Midbrain (tissue), 1 donor: Measurements from ENCODE around the gene TTYH2.

Experiments used
- DNase-seq: peaks from one replicate; lab custom pipeline; 2025; lab: John Stamatoyannopoulos, UW

Gene TTYH2

GRCh38 chr17:74196541-74197317 lies 16.6 kb upstream of the TTYH2 start:
- no peak for DNase-seq

DNA sequence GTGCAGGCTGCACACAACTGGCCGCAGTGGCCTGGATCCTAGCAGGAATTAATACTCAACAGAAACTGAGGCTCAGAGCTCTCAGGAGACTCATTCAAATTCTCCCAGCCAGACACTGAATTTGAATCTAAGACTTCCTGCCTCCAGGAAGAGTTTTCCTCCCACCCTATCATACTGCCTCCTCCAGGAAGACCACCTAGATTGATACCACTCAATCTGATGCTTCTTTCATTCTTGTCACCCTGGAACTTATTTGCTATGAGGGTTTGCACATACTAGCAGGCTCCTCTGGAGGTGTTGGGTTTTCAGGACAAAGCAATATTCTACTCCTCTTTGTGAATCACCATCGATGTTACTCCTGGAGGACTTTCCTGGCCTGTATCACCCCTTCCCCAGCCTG lies 15.6 kb upstream of the TTYH2 start:
- no peak for DNase-seq

GRCh38 chr17:74198694-74199093 lies 14.7 kb upstream of the TTYH2 start:
- no peak for DNase-seq

DNA sequence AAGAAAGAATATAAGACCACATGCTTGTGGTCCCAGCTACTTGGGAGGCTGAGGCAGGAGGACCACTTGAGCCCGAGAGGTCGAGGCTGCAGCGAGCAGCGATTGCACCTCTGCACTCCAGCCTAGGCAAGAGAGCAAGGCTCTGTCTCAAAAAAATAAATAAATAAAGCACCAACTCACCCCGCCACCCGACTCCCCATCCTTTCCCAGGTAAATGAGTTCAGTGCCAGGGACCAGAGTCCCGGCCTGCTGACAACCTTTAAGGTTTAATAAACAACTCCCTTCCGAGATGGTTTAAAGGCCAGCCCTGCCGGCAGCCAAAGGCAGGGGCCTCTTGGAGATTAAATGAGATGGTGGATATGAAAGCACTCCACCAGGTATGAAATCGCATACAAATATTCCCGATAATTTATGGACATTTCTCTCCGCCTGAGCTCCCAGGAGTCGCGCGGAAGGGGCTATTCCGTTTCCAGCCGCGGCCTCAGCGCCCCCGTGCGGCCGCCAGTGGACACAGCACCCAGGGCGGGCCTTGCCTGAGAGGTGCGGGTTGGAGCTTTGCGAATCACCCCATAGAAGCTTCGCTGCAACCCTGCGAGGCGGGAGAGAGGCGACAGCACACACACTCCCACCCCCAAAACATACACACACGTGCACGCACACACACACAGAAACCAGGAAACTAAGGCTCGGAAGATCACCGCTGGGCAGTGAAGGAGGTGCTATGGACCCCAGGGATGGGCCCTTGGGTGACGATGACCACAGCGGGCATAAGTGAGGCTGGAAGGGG lies 13.9 kb upstream of the TTYH2 start:
- peak; percentile 66 for DNase-seq

DNA sequence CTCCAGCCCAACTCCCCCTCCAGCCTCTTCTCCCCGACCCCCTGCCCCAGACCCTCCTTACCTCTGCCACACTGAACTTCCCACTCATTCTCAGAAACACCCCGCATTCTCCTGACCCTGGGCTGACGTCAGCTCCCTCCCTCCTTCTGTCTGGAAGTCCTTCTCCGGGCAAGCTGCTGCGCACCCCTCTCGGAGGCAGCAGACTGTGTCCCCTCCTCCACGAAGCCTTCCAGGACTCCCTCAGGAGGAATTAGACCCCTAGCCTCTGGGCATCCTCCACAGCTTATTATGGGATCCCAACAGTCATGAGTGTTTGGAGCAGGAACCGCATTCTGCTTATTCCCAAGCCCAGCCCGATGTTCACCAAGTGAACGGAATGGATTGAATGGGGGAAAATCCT lies 13.3 kb upstream of the TTYH2 start:
- no peak for DNase-seq

DNA sequence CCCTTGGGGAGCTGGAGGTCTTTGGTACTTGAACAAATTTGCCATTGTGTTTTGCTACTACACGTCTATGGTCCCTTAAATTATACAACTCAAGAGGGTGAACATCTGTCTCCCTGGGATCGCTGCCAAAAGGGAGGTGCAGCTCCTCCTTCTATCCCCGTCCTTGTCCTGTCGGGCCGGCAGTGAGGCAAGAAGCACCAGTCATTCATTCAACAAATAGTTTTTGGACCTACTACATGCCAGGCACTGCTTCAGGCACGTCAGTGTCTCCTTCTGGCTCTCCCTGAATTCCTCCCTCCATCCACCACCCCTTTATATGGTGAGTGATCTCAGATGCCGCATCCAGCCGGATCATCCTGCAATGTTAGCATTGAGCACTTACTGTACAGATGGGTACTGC lies 12.1 kb upstream of the TTYH2 start:
- no peak for DNase-seq

- DNase-seq: no peak
Measured at GRCh38 chr17:74201948-74202347, 11.4 kb upstream of the TTYH2 start.

GRCh38 chr17:74202938-74203337 lies 10.4 kb upstream of the TTYH2 start:
- DNase-seq: no peak

DNA sequence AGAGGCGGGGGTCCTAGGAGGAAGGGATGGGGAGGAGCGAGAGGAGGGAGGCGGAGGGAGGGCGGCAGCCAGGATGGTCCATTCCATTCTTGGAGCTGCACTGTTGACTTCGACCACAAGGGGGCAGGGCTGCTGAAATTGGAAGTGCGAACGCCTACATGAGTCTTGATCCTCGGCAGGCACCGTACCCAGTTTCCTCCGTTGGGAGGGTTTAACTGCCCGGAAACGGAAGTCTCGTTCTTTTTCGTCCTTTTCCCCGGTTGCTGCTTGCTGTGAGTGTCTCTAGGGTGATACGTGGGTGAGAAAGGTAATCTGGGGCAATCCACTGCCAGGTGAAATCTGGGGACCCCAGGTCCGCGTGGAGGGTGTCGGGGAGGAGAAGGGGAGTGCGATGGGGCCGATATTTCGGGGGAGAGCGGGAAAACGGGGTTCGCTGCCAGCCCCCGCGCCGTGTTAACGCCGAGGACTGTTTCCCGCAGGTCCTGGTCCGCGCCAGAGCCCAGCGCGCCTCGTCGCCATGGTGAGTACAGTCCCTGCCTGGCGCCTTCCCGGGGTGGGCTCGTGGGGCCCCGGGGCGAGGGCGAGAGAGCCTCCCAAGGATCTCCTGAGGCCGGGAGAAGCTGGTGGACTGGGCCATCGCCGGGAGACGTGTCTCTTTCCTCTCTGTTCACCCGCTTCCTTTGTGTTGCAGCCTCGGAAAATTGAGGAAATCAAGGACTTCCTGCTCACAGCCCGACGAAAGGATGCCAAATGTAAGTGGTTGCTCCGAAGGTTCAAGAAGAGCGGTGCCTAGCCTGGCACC lies 9.7 kb upstream of the TTYH2 start, which contains the start of gene RPL38:
Gene RPL38 (plus strand): TSS at position 240 of the 802 bp plus-strand sequence. CDS start 278 bp downstream, at position 518.
- DNase-seq: peak; percentile 96

DNA sequence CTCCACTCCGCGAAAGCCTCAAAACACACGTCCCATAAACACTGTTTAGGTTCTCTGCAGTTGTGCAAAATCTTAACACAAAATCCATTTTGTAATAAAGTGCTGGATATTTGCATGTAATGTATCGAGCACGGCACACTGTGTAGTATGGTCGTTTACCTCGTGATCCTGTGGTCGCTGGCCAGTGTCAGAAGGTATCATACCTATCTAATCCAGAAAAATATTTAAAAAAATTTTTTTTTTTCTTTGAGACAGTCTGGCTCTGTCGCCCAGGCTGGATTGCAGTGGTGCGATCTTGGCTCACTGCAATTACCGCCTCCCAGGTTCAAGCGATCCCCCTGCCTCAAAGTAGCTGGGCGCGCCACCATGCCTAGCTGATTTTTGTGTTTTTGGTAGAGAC lies 8.9 kb upstream of the TTYH2 start:
- DNase-seq: no peak

GRCh38 chr17:74205274-74205673 lies 8.1 kb upstream of the TTYH2 start:
- no peak for DNase-seq

- peak; percentile 20 for DNase-seq
Measured at GRCh38 chr17:74206332-74206818, 7.0 kb upstream of the TTYH2 start.

GRCh38 chr17:74210191-74211140 lies 2.9 kb upstream of the TTYH2 start:
- peak; percentile 84 for DNase-seq

DNA sequence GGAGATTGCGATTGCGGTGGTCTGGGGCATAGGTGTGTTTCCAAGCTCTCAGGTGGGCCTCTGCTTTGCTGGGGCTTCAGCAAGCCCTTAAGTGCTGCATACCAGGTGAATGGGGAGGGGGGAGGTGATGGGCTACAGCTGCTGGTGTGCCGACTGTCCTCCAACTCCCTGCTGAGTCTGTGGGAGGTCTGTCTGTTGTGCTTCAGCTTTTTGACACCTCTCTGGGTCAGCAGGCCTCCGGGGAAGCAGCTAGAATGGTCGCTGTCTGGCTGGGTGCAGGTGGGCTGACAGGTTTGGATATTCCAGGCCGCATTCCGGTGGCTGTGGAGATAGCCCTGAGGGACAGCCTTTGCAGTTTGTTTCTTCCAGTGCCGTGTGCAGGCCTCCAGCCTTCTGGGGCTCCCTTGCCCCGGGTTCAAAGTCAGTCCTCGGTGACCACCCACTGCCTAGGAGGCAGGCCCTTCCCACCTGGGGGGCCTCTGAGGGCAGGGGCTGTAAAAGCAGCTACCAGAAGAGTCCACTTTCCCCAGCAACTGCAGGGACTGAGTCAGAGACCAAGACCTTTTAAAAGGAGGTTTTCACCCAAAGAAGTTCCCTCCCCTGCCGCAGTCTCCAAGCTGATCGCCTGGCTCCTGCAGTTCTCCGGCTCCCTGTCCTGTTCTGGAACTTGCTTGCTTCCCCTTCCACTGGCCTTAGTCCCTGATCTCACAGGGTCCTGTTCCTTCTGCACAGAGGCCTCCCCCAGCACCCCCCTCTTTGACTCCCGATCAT lies 2.0 kb upstream of the TTYH2 start:
- DNase-seq: no peak

DNA sequence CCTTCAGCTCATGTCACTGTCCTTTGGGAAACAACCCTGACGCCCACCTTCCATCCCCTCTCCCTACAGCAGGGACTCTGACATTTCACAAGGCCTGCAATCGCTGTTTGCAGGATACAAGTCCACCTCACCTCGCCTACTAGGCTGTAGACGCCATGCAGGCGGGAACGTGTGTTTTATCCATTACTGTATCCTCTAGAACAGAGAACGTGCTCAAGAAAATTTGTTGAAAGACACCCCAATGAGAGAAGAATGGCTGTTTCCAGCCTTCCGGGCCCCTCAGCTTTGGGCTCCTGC lies 1.5 kb upstream of the TTYH2 start:
- peak; percentile 53 for DNase-seq

- peak; percentile 56 for DNase-seq
Measured at GRCh38 chr17:74212209-74212912, 1.0 kb upstream of the TTYH2 start.

- peak; percentile 58 for DNase-seq
Measured at GRCh38 chr17:74213861-74214391, 555 bp downstream of the TTYH2 start.

DNA sequence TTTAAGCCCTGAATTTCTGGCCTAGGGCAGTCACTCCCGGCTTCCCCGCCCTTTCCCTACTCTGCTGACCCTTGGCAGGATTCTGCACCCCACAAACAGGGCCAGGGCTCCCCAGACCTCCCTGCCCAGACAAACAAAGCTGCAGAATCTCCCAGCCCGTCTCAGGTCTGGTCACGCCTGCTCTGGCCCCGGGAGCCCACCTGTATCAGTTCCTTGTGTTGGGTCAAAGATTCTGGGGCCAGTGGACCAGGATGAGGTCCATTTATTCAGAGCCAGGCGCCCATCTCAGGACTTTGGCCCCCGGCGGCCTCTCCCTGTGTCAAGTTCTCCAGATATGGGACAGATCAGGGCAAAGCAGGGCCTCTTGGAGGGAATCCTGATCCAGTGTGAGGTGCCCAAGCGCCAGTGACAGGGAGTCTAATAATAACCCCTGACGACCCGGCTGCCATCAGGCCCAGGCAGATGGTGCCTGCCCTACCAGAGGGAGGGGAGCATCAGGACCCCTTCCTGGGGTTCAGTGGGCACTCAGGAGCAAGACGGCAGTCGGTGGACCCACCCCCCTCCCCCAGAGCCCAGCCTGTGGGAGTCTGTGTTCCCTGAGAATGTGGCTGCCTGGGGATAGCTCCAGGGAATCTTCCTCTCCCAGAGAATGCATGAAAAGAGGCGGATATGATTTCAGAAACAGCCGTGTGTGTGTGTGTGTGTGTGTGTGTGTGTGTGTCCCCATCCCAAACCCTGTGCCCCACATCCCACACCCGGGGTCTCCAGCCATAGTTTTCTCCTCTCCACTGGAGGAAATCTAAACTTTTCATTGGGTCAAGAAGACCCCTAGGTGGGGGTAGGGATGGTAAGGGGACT lies 1.3 kb downstream of the TTYH2 start:
- peak; percentile 40 for DNase-seq

GRCh38 chr17:74215342-74215727 lies 2.0 kb downstream of the TTYH2 start:
- DNase-seq: peak; percentile 75
